ENCODE data around the gene TBC1D20.
A peak's percentile ranks its signal among the peaks of the same experiment; 100 is the strongest.

DNA sequence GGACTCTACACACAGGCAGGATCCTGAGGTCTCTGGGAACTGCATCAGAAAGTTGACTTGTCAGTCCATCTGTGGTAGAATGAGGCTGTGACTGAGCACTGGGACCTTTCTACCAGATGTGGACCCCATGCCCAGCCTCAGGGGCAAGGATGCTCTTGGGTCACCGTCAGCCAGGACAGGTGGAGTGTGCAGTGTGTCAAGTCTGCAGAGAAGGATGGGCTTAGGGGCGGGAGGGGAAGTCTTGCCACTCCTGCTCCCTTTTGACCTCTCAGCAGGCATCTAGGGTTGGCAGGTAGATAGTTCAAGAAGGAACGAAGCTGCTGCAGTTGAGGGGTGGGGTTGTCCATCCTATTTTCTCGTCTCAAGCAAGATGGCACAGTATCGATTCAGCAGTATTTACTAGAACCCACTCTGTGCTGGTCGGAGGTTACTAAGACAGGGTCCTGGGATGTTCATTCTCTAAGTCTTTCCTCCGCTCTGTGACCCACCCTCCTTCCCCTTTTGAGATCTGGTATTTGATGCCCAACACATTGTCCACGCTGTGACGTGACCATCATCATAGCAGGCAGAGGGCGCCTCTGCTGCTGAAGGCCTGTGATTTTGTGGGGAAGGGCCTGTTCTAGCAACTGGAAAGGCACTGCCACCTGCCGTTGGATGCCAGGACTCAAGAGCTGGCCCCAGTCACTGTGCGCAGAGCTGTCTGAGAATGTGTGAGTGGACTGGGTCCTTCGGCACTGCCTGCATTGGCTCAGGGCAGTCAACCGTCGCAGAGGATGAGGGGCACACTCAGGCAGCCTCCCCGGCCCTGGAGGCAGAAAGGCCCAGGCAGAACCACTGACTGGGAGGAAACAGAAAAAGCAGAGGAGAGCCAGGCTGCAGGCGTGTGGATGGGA is 31.1 kb downstream of the TBC1D20 start:
- TF ChIP-seq ZFX (IDR thresholded peaks at IDR 0.05; ENCODE audit: borderline replicate concordance): no peak
- TF ChIP-seq, protein P1, sequence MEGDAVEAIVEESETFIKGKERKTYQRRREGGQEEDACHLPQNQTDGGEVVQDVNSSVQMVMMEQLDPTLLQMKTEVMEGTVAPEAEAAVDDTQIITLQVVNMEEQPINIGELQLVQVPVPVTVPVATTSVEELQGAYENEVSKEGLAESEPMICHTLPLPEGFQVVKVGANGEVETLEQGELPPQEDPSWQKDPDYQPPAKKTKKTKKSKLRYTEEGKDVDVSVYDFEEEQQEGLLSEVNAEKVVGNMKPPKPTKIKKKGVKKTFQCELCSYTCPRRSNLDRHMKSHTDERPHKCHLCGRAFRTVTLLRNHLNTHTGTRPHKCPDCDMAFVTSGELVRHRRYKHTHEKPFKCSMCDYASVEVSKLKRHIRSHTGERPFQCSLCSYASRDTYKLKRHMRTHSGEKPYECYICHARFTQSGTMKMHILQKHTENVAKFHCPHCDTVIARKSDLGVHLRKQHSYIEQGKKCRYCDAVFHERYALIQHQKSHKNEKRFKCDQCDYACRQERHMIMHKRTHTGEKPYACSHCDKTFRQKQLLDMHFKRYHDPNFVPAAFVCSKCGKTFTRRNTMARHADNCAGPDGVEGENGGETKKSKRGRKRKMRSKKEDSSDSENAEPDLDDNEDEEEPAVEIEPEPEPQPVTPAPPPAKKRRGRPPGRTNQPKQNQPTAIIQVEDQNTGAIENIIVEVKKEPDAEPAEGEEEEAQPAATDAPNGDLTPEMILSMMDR (IDR thresholded peaks at IDR 0.05): peak; percentile 86

All from 22Rv1 (cell line).